Common myeloid progenitor, CD34-positive (primary cell): Measurements from ENCODE around the gene SEC31B.

Experiments used
- CTCF ChIA-PET: fragments of 350-600 bp; sonication (Branson Sonifier 250); formaldehyde crosslinking; loops from one replicate; lab custom pipeline; 2021; ENCODE audit warnings: antibody characterized with exemption; lab: Charles Lee
- POLR2A ChIA-PET: fragments of 350-600 bp; sonication (Branson Sonifier 250); formaldehyde crosslinking; loops from one replicate; lab custom pipeline; 2021; ENCODE audit warnings: antibody characterized with exemption; lab: Charles Lee
- DNase-seq, 3 donors: peaks; one replicate each; pipeline versions ENCODE4 v3.0.0 to v3.0.0-alpha.2; 2013
- H3K27ac ChIP-seq, 2 experiments: 1 replicate in 1 of 2; 2 replicates in 1 of 2; pipeline ENCODE4 v1.7.0; 2013; ENCODE audit warnings: inconsistent platforms in 2 of 2, low read length in 2 of 2, mild to moderate bottlenecking in 2 of 2, low read depth in 1 of 2, moderate library complexity in 1 of 2; ENCODE audit not compliant: severe bottlenecking in 2 of 2, insufficient read depth in 1 of 2, poor library complexity in 1 of 2
- H3K27me3 ChIP-seq, 5 experiments: replicated peaks in 2 of 5; 1 replicate in 3 of 5; 2 replicates in 2 of 5; pipeline versions ENCODE4 v1.6.1 to v1.7.0; 2013; ENCODE audit warnings: low read length in 4 of 5, mild to moderate bottlenecking in 2 of 5, moderate library complexity in 2 of 5, inconsistent platforms in 1 of 5; ENCODE audit not compliant: insufficient read depth in 5 of 5, control insufficient read depth in 4 of 5
- H3K36me3 ChIP-seq, 4 experiments: 1 replicate in 2 of 4; 2 replicates in 2 of 4; pipeline versions ENCODE4 v1.6.1 to v1.7.0; 2013; ENCODE audit warnings: low read length in 3 of 4, control low read depth in 1 of 4, mild to moderate bottlenecking in 1 of 4; ENCODE audit not compliant: control insufficient read depth in 4 of 4, insufficient read depth in 4 of 4
- H3K4me1 ChIP-seq, 4 experiments: 1 replicate in 3 of 4; 2 replicates in 1 of 4; pipeline versions ENCODE4 v1.6.1 to v1.7.1; 2013; ENCODE audit warnings: low read length in 3 of 4, mild to moderate bottlenecking in 3 of 4, control low read depth in 1 of 4, inconsistent platforms in 1 of 4, moderate library complexity in 1 of 4; ENCODE audit not compliant: control insufficient read depth in 4 of 4, insufficient read depth in 4 of 4; ENCODE audit errors: control extremely low read depth in 1 of 4
- H3K4me3 ChIP-seq, 7 experiments: 1 replicate in 4 of 7; 2 replicates in 3 of 7; pipeline versions ENCODE4 v1.5.1 to v1.7.0; 2013; ENCODE audit warnings: mild to moderate bottlenecking in 7 of 7, low read length in 6 of 7, moderate library complexity in 6 of 7, inconsistent platforms in 2 of 7, low read depth in 2 of 7, control low read depth in 1 of 7; ENCODE audit not compliant: insufficient read depth in 4 of 7, control insufficient read depth in 1 of 7; ENCODE audit errors: extremely low read depth in 1 of 7
- H3K9me3 ChIP-seq, 5 experiments: 1 replicate in 4 of 5; 2 replicates in 1 of 5; pipeline versions ENCODE4 v1.6.1 to v1.7.1; 2013; ENCODE audit warnings: low read length in 4 of 5, mild to moderate bottlenecking in 2 of 5, inconsistent platforms in 1 of 5, low read depth in 1 of 5, moderate library complexity in 1 of 5; ENCODE audit not compliant: control insufficient read depth in 4 of 5, insufficient read depth in 2 of 5; ENCODE audit errors: control extremely low read depth in 1 of 5
- WGBS: methylation state at CpG from one replicate; pipeline ENCODE4 v1.1.5; 2013; ENCODE audit not compliant: insufficient coverage; 5-methylcytosine and 5-hydroxymethylcytosine counted together

SEC31B gene

GRCh38 chr10:100506596-100507356 is 12.9 kb downstream of the SEC31B start:
- CTCF ChIA-PET, result interaction anchor here (1.3 to 13.3 kb wide), 6 partner anchors 11 to 167 kb away, joined by 4 to 110 read pairs (median 29); no protein-coding TSS in a partner anchor
- H3K4me3 ChIP-seq, result no peak overlapping the region
- H3K36me3 ChIP-seq, result peaks cover 3 to 51% (median 17%) of the 10 kb centered on the region in 4 experiments
- POLR2A ChIA-PET, result no interaction called here
- H3K27me3 ChIP-seq, result no peaks in the 10 kb centered on the region
- H3K27ac ChIP-seq, result no peak overlapping the region
- H3K4me1 ChIP-seq, result peaks cover 3 to 27% (median 11%) of the 10 kb centered on the region in 4 experiments
- no peaks in the 10 kb centered on the region for H3K9me3 ChIP-seq
- WGBS, result 100% methylated on average over 2 of the region's 5 CpGs
- DNase-seq, result no peak

DNA sequence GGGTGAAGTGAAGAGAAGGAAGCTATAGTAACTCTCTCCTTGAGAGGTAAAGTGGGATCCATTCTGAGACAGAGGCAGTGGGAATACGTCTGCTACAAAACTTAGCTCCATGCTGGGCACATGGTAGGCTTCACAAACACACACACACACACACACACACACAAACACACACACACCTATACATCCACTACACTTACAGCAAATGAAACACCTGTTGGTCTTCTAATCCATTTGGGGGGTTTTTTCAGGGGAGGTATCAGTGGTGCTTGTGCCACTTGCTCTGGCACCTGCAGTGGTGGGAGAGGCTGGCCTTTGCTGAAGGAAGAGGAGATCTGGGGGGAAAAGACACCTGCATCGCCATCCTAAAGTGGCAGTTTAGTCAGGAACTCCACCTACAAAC is 14.5 kb downstream of the SEC31B start:
- CTCF ChIA-PET, result interaction anchor here (1.1 to 13.3 kb wide), 5 partner anchors 13 to 166 kb away, joined by 3 to 110 read pairs (median 5); no protein-coding TSS in a partner anchor
- DNase-seq, result no peak
- no peaks in the 10 kb centered on the region for H3K27me3 ChIP-seq
- POLR2A ChIA-PET, result no interaction called here
- H3K27ac ChIP-seq, result no peak overlapping the region
- peaks cover 0 to 11% (median 0%) of the 10 kb centered on the region in 4 experiments for H3K4me1 ChIP-seq
- H3K36me3 ChIP-seq, result peaks cover 6 to 62% (median 20%) of the 10 kb centered on the region in 4 experiments
- WGBS, result no CpG with 5 or more reads among the region's 2 CpGs
- no peaks in the 10 kb centered on the region for H3K9me3 ChIP-seq
- H3K4me3 ChIP-seq, result no peak overlapping the region

- Histone ChIP-seq H3K9me3 (no peaks in the 10 kb centered on the region), H3K27ac (no peak overlapping the region), H3K4me3 (no peak overlapping the region), H3K4me1 (peaks cover 0 to 3% (median 0%) of the 10 kb centered on the region in 4 experiments), H3K27me3 (no peaks in the 10 kb centered on the region), H3K36me3 (peaks cover 6 to 68% (median 25%) of the 10 kb centered on the region in 4 experiments)
- peak in 2 of 3 donors; percentile 16 to 27 for DNase-seq
- 87% methylated on average over 3 of the region's 5 CpGs for WGBS
- ChIA-PET POLR2A (no interaction called here), CTCF (interaction anchor here (1.1 to 13.3 kb wide), 4 partner anchors 14 to 165 kb away, joined by 3 to 110 read pairs (median 37); no protein-coding TSS in a partner anchor)
These were observed 15.6 kb downstream of the SEC31B start for GRCh38 chr10:100504096-100504495.

GRCh38 chr10:100502926-100503494 is 16.7 kb downstream of the SEC31B start:
- no peak for DNase-seq
- Histone ChIP-seq H3K9me3 (no peaks in the 10 kb centered on the region), H3K27me3 (no peaks in the 10 kb centered on the region), H3K4me3 (no peak overlapping the region), H3K36me3 (peaks cover 6 to 73% (median 26%) of the 10 kb centered on the region in 4 experiments), H3K27ac (no peak overlapping the region), H3K4me1 (no peaks in the 10 kb centered on the region)
- CTCF ChIA-PET, result interaction anchor here (13.3 kb wide), 1 partner anchor 164 kb away, joined by 110 read pairs; no protein-coding TSS in a partner anchor
- POLR2A ChIA-PET, result no interaction called here
- WGBS, result 100% methylated on average over 1 of the region's 1 CpG

DNA sequence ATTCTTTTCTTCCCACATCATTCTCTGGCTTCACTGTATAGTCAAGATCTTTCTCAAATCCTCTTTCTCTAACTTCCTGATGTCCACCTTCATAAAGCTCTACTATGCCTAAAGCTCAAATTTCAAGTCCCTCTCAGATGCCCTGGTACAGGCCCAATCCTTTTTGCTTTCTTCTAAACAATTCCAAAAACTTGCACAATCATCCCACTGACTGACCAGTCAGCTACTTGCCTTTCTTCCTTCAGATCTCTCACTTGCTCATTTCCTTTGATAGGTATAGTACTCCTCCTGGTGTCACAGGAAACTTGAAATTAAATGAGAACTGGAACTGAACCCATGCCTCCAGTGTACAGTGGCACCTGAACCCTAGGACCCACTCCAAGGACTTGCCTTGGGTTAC is 18.2 kb downstream of the SEC31B start:
- Histone ChIP-seq H3K27me3 (no peaks in the 10 kb centered on the region), H3K27ac (no peak overlapping the region), H3K9me3 (no peaks in the 10 kb centered on the region), H3K4me3 (no peak overlapping the region), H3K4me1 (no peaks in the 10 kb centered on the region), H3K36me3 (peaks cover 11 to 72% (median 28%) of the 10 kb centered on the region in 4 experiments)
- ChIA-PET CTCF (interaction anchor here (0.8 to 9.3 kb wide), 2 partner anchors 17 kb away, joined by 4 to 75 read pairs; no protein-coding TSS in a partner anchor), POLR2A (no interaction called here)
- DNase-seq, result no peak

DNA sequence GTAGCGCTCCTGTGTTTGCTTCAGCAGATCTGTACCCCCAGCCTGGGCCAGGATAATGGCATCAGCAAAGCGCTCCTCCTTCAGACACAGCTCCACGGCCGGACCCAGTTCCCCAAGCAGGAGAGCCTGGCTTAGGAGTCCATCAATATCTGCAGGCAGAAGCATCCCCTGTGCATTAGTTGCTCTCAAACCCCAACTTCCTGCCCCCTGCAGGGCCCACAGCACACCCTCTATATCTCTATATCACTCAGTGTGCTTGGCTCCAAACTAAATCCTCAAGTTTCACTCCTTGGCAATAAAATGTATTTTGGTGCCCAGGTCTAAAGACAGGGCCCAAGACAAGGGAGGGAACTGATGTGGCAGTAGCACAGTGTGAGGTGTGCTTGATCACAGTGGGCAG is 21.6 kb downstream of the SEC31B start:
- POLR2A ChIA-PET, result no interaction called here
- no peaks in the 10 kb centered on the region for H3K4me1 ChIP-seq
- 100% methylated on average over 3 of the region's 4 CpGs for WGBS
- CTCF ChIA-PET, result interaction anchor here (9.3 kb wide), 1 partner anchor 14 kb away, joined by 75 read pairs; no protein-coding TSS in a partner anchor
- H3K4me3 ChIP-seq, result no peak overlapping the region
- no peak overlapping the region for H3K27ac ChIP-seq
- H3K27me3 ChIP-seq, result no peaks in the 10 kb centered on the region
- peaks cover 10 to 77% (median 27%) of the 10 kb centered on the region in 4 experiments for H3K36me3 ChIP-seq
- DNase-seq, result no peak
- H3K9me3 ChIP-seq, result no peaks in the 10 kb centered on the region
